Measurements from ENCODE around the gene FAAH.

- TF ChIP-seq CTCF (IDR thresholded peaks at IDR 0.05) (no peak), SIN3A (IDR thresholded peaks at IDR 0.05; ENCODE audit: borderline replicate concordance, insufficient read depth, low read depth, low read length) (no peak)
Measured at GRCh38 chr1:46369542-46370213, 24.4 kb upstream of the FAAH start.

All from Panc1 (cell line).